Natural killer cell (primary cell): Measurements from ENCODE around the gene VEZT. TPM values are rescaled to one million over a fixed set of nuclear protein-coding genes. Genes with fewer than 3 reads are reported as not detected.

Experiments
- ATAC-seq, 3 donors: fragments of 150-1000 bp in 2 of 3; fragments of 200-7000 bp in 1 of 3; cut with Tn5 transposase; 1 replicate in 1 of 3; 2 replicates in 2 of 3; pipeline ENCODE4 v1.10.0; 2021; ENCODE audit warnings: mild to moderate bottlenecking in 2 of 3, moderate library complexity in 2 of 3
- DNase-seq, 2 donors: peaks; one replicate each; pipeline versions ENCODE4 v3.0.0 to v3.0.0-alpha.2; 2013 to 2021; ENCODE audit warnings: mixed read lengths in 1 of 2
- H3K27ac ChIP-seq: one replicate; pipeline ENCODE4 v1.5.1; 2013; ENCODE audit warnings: mild to moderate bottlenecking, low read length
- H3K27me3 ChIP-seq: one replicate; pipeline ENCODE4 v1.6.1; 2013; ENCODE audit warnings: low read length; ENCODE audit not compliant: control insufficient read depth, insufficient read depth
- H3K36me3 ChIP-seq: one replicate; pipeline ENCODE4 v1.6.1; 2013; ENCODE audit warnings: low read length; ENCODE audit not compliant: control insufficient read depth, insufficient read depth
- H3K4me1 ChIP-seq: one replicate; pipeline ENCODE4 v1.6.1; 2013; ENCODE audit warnings: low read length; ENCODE audit not compliant: control insufficient read depth, insufficient read depth
- H3K4me3 ChIP-seq: one replicate; pipeline ENCODE4 v1.5.1; 2013; ENCODE audit warnings: low read length
- H3K9me3 ChIP-seq: one replicate; pipeline ENCODE4 v1.6.1; 2013; ENCODE audit warnings: low read length; ENCODE audit not compliant: control insufficient read depth, insufficient read depth
- H3K27ac Mint-ChIP-seq, 2 donors: one replicate each; pipeline ENCODE4 v1.8.0; 2022; ENCODE audit warnings: mild to moderate bottlenecking in 2 of 2, mixed read lengths in 2 of 2, moderate library complexity in 1 of 2
- H3K27me3 Mint-ChIP-seq, 2 donors: one replicate each; pipeline ENCODE4 v1.8.0; 2022; ENCODE audit warnings: low read depth in 2 of 2, mixed read lengths in 2 of 2
- H3K36me3 Mint-ChIP-seq: one replicate; pipeline ENCODE4 v1.8.0; 2022; ENCODE audit warnings: mixed read lengths
- H3K4me1 Mint-ChIP-seq, 2 donors: one replicate each; pipeline ENCODE4 v1.8.0; 2022; ENCODE audit warnings: mixed read lengths in 2 of 2
- H3K4me3 Mint-ChIP-seq: one replicate; pipeline ENCODE4 v1.8.0; 2022; ENCODE audit warnings: mild to moderate bottlenecking, moderate library complexity, mixed read lengths
- H3K9me3 Mint-ChIP-seq, 2 donors: one replicate each; pipeline ENCODE4 v1.8.0; 2022; ENCODE audit warnings: mixed read lengths in 2 of 2
- WGBS: methylation state at CpG from one replicate; pipeline ENCODE4 v1.1.7; 2013; ENCODE audit warnings: missing lambda C conversion rate; ENCODE audit not compliant: insufficient coverage; 5-methylcytosine and 5-hydroxymethylcytosine counted together
- intact Hi-C: fragments of 100-400 bp; cut with micrococcal nuclease; formaldehyde crosslinking; loops from one replicate; pipeline ENCODE4 v1.14.2; 2022
- total RNA-seq, 4 donors: library from RNA; stranded (reverse); fragments of 120-200 nt in 1 of 4; gene quantifications; one replicate each; pipeline versions ENCODE4 v1.2.3 to v1.2.4, GENCODE V29; 2013 to 2022
- TF ChIP-seq, protein P1 (sequence below): fragments of 200-600 bp; IDR thresholded peaks from one replicate; pipeline ENCODE4 v1.8.0; 2022; ENCODE audit warnings: antibody characterized with exemption

The VEZT gene
- total RNA-seq, 3 donors from 2014 or later (not counting 1 experiment from before 2014, with no cell fraction given) = 32.7 to 37.0 (median 35.1) TPM

DNA sequence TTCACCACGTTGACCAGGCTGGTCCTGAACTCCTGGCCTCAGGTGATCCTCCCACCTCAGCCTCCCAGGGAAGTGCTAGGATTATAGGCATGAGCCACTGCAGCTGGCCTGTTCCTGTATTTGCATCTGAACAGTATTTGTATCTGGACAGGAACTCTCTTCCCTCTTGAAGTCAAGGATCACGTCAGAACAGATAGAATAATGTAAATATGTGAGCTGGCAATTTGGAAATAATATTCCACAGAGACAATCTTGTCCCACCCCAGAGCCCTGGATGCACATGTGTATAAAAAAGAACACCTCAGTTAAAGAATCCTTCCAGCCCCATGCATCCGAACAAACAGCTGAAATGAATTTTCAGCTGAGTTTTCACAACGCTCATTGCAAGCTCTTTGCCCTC, 118.3 kb downstream of the VEZT start:
- intact Hi-C loops = no loop called here
- H3K27ac ChIP-seq = no peak overlapping the region
- no peak overlapping the region for H3K4me3 ChIP-seq
- H3K27me3 ChIP-seq = no peaks in the 10 kb centered on the region
- TF ChIP-seq, protein P1, sequence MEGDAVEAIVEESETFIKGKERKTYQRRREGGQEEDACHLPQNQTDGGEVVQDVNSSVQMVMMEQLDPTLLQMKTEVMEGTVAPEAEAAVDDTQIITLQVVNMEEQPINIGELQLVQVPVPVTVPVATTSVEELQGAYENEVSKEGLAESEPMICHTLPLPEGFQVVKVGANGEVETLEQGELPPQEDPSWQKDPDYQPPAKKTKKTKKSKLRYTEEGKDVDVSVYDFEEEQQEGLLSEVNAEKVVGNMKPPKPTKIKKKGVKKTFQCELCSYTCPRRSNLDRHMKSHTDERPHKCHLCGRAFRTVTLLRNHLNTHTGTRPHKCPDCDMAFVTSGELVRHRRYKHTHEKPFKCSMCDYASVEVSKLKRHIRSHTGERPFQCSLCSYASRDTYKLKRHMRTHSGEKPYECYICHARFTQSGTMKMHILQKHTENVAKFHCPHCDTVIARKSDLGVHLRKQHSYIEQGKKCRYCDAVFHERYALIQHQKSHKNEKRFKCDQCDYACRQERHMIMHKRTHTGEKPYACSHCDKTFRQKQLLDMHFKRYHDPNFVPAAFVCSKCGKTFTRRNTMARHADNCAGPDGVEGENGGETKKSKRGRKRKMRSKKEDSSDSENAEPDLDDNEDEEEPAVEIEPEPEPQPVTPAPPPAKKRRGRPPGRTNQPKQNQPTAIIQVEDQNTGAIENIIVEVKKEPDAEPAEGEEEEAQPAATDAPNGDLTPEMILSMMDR = no peak
- H3K4me1 Mint-ChIP-seq = no peaks in the 10 kb centered on the region
- no peaks in the 10 kb centered on the region for H3K9me3 Mint-ChIP-seq
- H3K36me3 ChIP-seq = no peaks in the 10 kb centered on the region
- H3K36me3 Mint-ChIP-seq = no peaks in the 10 kb centered on the region
- H3K9me3 ChIP-seq = no peaks in the 10 kb centered on the region
- no peak overlapping the region for H3K4me3 Mint-ChIP-seq
- 82% methylated on average over 2 of the region's 4 CpGs for WGBS
- no peak overlapping the region for H3K27ac Mint-ChIP-seq
- ATAC-seq = no peak
- DNase-seq = no peak
- peaks cover 0 to 4% of the 10 kb centered on the region in 2 donors for H3K27me3 Mint-ChIP-seq
- H3K4me1 ChIP-seq = no peaks in the 10 kb centered on the region

DNA sequence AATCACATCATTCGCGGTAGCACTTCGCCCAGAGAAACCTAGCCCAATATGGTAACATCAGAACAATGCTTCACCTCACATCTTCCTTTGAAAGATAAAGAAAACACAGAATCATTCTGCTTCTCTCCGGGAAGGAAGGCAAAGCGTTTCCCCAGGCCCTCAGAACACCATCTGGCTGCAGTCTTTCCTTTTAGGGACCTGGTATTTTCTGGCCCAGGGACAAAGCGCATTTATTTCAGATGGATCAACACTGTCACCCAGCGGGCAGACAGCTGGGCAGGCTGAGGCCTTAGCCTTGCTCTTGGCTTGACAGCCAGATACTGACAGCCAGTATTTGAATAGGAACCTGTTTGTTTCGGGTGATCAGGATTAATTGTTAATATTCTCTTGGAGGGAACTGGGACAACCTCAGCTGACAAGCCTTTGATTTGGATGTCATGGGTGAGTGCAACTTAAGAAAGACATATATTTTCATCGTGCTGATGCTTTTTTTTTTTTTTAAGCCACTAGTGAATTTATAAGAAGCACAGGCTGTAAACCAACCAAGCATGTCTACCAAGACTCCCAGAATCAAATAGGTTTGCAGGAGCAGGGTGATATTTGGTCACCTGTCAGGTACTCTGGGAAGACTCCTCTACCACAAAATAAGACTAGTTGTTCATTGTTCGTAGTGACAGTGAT, 118.9 kb downstream of the VEZT start:
- Histone ChIP-seq H3K27ac (no peak overlapping the region), H3K4me1 (no peaks in the 10 kb centered on the region), H3K4me3 (no peak overlapping the region), H3K27me3 (no peaks in the 10 kb centered on the region), H3K36me3 (no peaks in the 10 kb centered on the region), H3K9me3 (no peaks in the 10 kb centered on the region)
- 76% methylated on average over 10 of the region's 10 CpGs for WGBS
- no peaks in the 10 kb centered on the region for H3K36me3 Mint-ChIP-seq
- DNase-seq (no peak), ATAC-seq (no peak)
- intact Hi-C loops = no loop called here
- no peaks in the 10 kb centered on the region for H3K4me1 Mint-ChIP-seq
- H3K9me3 Mint-ChIP-seq = no peaks in the 10 kb centered on the region
- no peak overlapping the region for H3K4me3 Mint-ChIP-seq
- TF ChIP-seq, protein P1 = no peak
- peaks cover 0 to 6% of the 10 kb centered on the region in 2 donors for H3K27me3 Mint-ChIP-seq
- no peak overlapping the region for H3K27ac Mint-ChIP-seq

DNA sequence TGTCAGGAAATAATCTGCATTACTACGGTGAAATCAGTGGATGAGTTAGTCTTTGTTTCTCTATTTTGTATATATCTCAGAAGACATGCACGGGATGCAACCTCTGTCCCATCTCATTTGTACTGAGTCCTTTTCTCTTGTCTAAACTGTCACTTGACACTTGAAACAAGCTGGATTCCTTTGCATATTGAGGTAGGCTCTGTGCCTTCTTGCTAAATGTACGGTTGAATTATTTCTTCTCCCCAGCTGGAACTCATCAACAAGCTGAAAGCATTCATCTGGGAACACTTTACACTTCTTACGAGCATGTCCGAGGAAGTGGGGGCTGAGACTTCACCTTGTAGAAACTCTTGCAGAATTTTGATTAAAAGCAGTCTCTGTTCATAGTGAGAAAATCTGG, 119.5 kb downstream of the VEZT start:
- no peak for DNase-seq
- peaks cover 0 to 6% of the 10 kb centered on the region in 2 donors for H3K27me3 Mint-ChIP-seq
- no peak for ATAC-seq
- H3K27ac Mint-ChIP-seq = no peak overlapping the region
- 88% methylated on average over 4 of the region's 5 CpGs for WGBS
- intact Hi-C loops = no loop called here
- no peaks in the 10 kb centered on the region for H3K9me3 ChIP-seq
- no peak overlapping the region for H3K4me3 ChIP-seq
- H3K36me3 Mint-ChIP-seq = no peaks in the 10 kb centered on the region
- no peaks in the 10 kb centered on the region for H3K4me1 Mint-ChIP-seq
- no peak overlapping the region for H3K4me3 Mint-ChIP-seq
- H3K27ac ChIP-seq = no peak overlapping the region
- H3K36me3 ChIP-seq = no peaks in the 10 kb centered on the region
- TF ChIP-seq, protein P1 = no peak
- H3K27me3 ChIP-seq = no peaks in the 10 kb centered on the region
- no peaks in the 10 kb centered on the region for H3K9me3 Mint-ChIP-seq
- no peaks in the 10 kb centered on the region for H3K4me1 ChIP-seq
